Cardiac muscle cell (in vitro differentiated cells and primary cell): ENCODE data around the gene SMO. TPM values are rescaled to one million over a fixed set of nuclear protein-coding genes. Genes with fewer than 3 reads are reported as not detected.

Experiments
- DNase-seq, 2 donors: peaks; one replicate each; pipeline versions ENCODE4 v3.0.0 to v3.0.0-alpha.2; 2010 to 2017; ENCODE audit warnings: low read depth in 1 of 2, low spot score in 1 of 2
- H3K27ac ChIP-seq: fragments of 200-600 bp; sonication (generic); 2 replicates; pipeline ENCODE4 v1.5.1; 2016
- H3K27me3 ChIP-seq: fragments of 200-600 bp; sonication (generic); 2 replicates; pipeline ENCODE4 v1.6.0; 2016; ENCODE audit warnings: control low read depth
- H3K36me3 ChIP-seq: fragments of 200-600 bp; sonication (generic); 2 replicates; pipeline ENCODE4 v1.5.1; 2016; ENCODE audit warnings: control low read depth
- H3K4me1 ChIP-seq: fragments of 200-600 bp; sonication (generic); 2 replicates; pipeline ENCODE4 v1.8.1; 2017; ENCODE audit warnings: low read depth, mild to moderate bottlenecking, mixed run types
- H3K4me3 ChIP-seq: fragments of 200-600 bp; sonication (generic); 2 replicates; pipeline ENCODE4 v1.5.1; 2016; ENCODE audit warnings: mild to moderate bottlenecking
- H3K9me3 ChIP-seq: fragments of 200-600 bp; sonication (generic); 2 replicates; pipeline ENCODE4 v1.5.1; 2017; ENCODE audit warnings: low read depth, mild to moderate bottlenecking, control low read depth
- CTCF ChIP-seq: IDR thresholded peaks from 2 replicates; pipeline ENCODE4 v1.5.1; 2012; ENCODE audit warnings: low read depth, mild to moderate bottlenecking, low read length
- polyA plus RNA-seq: library from polyadenylated mRNA; unstranded; fragments of >200 nt; fragmentation: Nextera tagmentation; extraction: Ambion mirVana; gene quantifications from 2 replicates; pipeline ENCODE4 v1.2.1, GENCODE V29; 2016
- total RNA-seq: library from RNA; depleted of rRNA; stranded (reverse); fragments of >200 nt; gene quantifications from 2 replicates; pipeline ENCODE4 v1.2.3, GENCODE V29; 2016

SMO gene
- total and polyA plus RNA-seq, 2 experiments from 2014 or later: 35.0 to 82.9 TPM

GRCh38 chr7:129227646-129228578 lies 39.5 kb downstream of the SMO start:
- H3K9me3 ChIP-seq: no peaks in the 10 kb centered on the region
- no peak for TF ChIP-seq CTCF
- peaks cover 20% of the 10 kb centered on the region for H3K4me1 ChIP-seq
- H3K27me3 ChIP-seq: no peaks in the 10 kb centered on the region
- H3K36me3 ChIP-seq: no peaks in the 10 kb centered on the region
- H3K4me3 ChIP-seq: no peak overlapping the region
- no peak for DNase-seq
- H3K27ac ChIP-seq: no peak overlapping the region

- DNase-seq: no peak
- H3K4me3 ChIP-seq: no peak overlapping the region
- no peaks in the 10 kb centered on the region for H3K36me3 ChIP-seq
- H3K9me3 ChIP-seq: no peaks in the 10 kb centered on the region
- no peak overlapping the region for H3K27ac ChIP-seq
- H3K27me3 ChIP-seq: no peaks in the 10 kb centered on the region
- TF ChIP-seq CTCF: no peak
- peaks cover 20% of the 10 kb centered on the region for H3K4me1 ChIP-seq
Observed at GRCh38 chr7:129228633-129229032, 40.2 kb downstream of the SMO start.

GRCh38 chr7:129231666-129232065 lies 43.2 kb downstream of the SMO start:
- Histone ChIP-seq H3K27me3 (no peaks in the 10 kb centered on the region), H3K4me1 (peaks cover 16% of the 10 kb centered on the region), H3K27ac (peak overlapping the region; percentile 40), H3K36me3 (no peaks in the 10 kb centered on the region), H3K4me3 (no peak overlapping the region), H3K9me3 (no peaks in the 10 kb centered on the region)
- DNase-seq: no peak
- no peak for TF ChIP-seq CTCF

- Histone ChIP-seq H3K4me3 (no peak overlapping the region), H3K9me3 (no peaks in the 10 kb centered on the region), H3K4me1 (no peaks in the 10 kb centered on the region), H3K27ac (no peak overlapping the region), H3K36me3 (no peaks in the 10 kb centered on the region), H3K27me3 (no peaks in the 10 kb centered on the region)
- DNase-seq: no peak
- no peak for TF ChIP-seq CTCF
Observed at GRCh38 chr7:129238546-129238945, 50.1 kb downstream of the SMO start.

- TF ChIP-seq CTCF: no peak
- Histone ChIP-seq H3K36me3 (no peaks in the 10 kb centered on the region), H3K27ac (no peak overlapping the region)
Observed at GRCh38 chr7:129240119-129240820, 51.8 kb downstream of the SMO start.

More at GRCh38 chr7:129240119-129240820, 51.8 kb downstream of the SMO start:
- Histone ChIP-seq H3K27me3 (no peaks in the 10 kb centered on the region), H3K9me3 (no peaks in the 10 kb centered on the region), H3K4me1 (no peaks in the 10 kb centered on the region), H3K4me3 (no peak overlapping the region)
- no peak for DNase-seq
